ENCODE measurements around the gene GPR137B.
A peak's percentile ranks its signal among the peaks of the same experiment; 100 is the strongest.

Gene GPR137B

GRCh38 chr1:236117710-236118109 is 24.6 kb upstream of the GPR137B start:
- DNase-seq = no peak

DNA sequence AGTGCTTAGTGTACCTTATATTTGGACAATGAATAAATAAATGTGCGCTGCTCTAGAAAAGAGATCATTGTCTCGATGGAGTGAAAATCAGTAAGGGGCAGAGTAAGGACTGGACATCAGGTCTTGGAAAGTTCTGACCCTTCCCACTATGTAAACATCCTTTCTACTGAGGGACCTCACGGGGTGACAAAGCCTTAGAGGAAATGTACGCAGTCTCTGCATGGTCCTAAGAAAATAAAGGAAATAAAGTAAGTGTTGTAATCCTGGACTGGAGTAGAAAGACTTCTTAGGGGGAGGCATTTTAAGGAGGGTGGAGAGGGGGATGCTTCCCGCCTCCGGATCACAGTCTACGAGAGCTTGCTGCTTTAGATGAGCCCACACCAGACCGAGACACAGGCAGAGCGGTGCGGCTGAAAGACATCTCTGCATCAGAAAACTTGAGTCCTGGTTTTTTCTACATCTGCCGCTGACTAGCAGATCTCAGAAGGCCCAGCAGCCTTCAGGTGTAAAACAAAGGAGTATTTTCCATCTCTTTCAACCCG is 22.3 kb upstream of the GPR137B start:
- DNase-seq = no peak

- no peak for DNase-seq
Observed at GRCh38 chr1:236120721-236121153, 21.6 kb upstream of the GPR137B start.

DNA sequence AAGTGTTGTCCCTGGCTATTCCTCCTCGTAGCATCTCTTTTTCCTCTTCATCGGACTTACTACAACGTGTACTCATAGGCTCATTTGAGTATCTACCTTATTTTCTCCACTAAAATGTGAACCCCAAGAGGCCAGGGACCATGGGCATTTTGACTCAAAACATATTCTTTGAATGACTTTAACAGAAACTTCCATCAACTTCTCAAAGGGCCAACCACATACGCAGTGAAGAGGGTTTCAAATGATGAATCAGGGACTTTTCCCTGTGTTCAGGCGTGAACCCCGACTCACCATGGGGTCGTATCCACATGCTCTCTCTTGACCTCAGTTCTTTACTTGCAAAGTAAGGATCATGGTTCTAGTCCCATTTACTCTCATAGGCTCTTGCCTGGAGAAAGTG is 20.2 kb upstream of the GPR137B start:
- DNase-seq = no peak

- no peak for DNase-seq
Observed at GRCh38 chr1:236123563-236123962, 18.8 kb upstream of the GPR137B start.

GRCh38 chr1:236124965-236125364 is 17.4 kb upstream of the GPR137B start:
- peak; percentile 44 for DNase-seq

DNA sequence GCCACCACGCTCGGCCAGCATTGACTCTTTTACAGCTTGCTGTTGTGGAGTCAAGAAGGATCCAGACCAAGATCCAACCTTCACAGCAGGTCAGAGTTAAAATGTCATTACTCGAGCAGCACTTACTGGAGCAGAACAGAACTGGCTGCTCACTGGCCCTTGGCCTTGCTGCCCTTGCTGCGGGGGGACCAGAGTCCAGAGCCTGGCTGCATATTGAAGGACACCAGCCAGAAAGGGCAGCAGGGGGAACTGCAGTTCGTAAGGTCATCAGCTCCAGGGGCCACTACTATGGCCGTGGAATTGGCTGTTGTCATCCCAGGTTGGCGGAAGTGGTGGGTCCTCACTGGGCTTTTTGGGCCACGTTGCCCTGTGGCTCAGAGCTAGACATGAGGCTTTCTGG is 15.3 kb upstream of the GPR137B start:
- no peak for DNase-seq

DNA sequence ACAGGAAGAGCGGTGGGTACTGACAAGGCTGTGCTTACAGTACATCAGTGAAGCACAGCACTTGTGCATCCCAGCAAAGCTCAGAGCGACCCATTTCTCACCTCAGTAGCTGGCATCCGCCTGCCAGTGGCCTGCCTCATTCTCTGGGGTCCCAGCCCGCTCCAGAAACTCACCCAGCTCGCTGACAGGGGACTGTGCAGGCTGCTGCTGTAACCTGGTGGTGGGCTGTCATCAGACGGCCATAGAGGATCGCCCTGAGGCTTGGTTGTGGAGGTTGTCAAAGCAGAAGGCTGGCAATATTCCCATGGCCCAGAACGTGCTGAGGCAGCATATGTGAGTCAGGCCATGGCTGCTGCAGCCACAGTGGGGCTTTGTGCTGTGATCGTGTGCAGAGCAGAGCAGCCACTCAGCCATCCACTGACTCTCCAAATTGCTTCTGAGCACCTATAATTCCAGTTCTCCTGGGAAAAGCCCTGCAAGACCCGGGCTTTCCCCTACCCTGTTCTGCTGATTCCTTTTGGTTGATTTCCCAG is 13.6 kb upstream of the GPR137B start:
- peak; percentile 64 for DNase-seq

- no peak for DNase-seq
Observed at GRCh38 chr1:236129306-236129705, 13.0 kb upstream of the GPR137B start.

DNA sequence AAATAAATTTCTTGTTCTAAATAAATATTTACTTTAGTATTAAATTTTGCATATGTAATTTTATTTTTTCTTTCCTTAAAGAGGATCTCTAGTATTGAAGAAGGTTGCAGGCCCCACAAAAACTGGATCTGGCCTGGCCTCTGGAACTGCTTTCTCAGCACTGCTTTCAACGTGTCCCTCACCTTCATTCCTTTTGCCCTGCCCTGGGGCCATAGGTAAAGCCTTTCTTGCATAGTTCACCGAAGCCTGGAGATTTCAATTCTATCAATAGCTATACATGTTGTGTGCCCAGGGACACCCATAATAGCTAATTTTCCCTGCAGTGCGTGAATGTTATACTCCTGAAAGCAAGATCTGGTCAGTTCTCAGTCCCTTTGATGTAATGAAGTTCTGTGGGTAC is 12.0 kb upstream of the GPR137B start:
- no peak for DNase-seq

GRCh38 chr1:236131916-236132315 is 10.4 kb upstream of the GPR137B start:
- no peak for DNase-seq

DNA sequence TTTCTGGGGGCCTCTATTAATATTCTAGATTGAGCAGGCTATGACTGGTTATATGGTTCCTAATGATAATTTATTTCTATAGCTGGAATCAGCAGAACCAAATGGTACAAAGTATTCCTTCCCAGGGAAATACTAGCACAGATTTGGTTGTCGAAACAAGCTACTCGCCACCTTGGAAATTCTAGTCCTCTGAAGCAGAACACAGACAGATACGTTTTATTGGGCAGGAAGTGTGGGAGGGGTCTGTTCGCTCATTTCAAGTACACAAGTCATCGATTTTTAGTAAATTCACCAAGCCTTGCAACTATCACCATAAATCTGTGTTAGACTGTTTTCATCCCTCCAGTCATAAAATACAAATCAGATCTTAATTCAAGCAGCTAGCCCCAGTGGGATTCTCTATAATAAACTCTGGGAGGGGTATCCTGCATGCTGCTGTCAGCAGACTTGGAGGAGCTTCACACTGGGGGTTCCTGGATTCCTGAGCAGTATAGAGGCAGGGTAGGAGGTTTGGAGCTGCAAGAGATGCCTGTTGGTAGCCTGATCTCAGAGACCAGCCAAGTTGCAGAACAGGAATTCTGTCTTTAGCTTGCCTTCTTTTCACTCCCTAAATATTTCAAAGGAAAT is 9.8 kb upstream of the GPR137B start:
- no peak for DNase-seq

DNA sequence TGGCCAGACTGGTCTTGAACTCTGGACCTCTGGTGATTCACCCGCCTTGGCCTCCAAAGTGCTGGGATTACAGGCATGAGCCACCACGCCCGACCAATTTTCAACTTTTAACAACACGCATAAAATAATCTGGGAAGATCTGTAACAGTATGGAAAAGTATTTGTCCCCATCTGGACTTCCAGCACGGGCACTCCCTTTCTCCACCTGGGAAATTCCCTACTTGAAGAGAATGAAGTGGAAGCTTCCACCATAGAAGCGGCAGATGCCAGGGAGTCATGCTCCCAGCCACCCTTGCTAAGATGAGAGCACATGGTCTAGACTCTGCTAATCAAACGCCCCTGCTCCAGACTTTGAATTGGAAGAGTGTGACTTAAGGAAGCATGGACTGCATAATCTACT is 9.0 kb upstream of the GPR137B start:
- no peak for DNase-seq

DNA sequence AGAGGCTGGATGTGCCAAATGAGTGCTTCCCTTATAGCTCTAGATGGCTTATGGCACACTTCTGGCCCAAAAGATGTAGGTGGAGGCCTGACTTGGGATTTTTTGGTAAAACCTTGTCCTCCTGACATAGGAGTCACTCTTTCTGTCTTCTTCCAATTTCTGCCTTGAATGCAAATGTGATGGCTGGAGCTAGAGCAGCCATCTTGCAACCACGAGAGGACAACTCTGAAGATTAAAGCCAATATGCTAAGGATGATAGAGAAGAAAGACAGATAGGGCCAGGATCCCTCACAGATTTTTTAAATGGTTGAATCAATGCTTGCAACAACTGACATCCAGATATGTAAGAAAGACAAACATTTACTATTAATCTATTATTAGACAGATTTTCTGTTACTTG is 8.5 kb upstream of the GPR137B start:
- DNase-seq = no peak

DNA sequence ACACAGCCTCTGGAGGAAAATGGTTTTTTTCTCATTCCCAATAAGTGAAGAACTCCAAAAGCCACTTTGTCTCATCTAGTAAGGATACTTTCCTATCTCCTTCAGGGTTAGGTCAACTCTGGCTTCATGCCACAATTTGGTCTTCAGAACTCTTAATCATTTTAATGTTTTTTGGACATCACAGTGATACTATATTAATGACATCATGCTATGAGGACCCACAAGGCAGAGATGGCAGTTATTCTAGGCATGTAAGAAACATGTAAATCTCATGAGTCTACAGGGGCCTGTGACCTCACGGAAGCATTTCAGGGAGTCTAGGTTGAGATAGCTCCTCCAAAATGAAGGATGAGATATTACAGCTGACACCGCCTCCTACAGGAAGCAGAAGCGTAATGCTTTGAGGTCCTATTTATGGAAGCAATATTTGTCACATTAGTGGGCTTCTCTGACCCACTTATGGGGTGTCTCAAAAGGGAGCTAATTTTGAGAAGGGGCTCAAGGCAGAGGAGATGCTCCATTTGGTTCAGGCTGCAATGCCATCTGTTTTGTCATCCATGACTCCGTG is 5.0 kb upstream of the GPR137B start:
- DNase-seq = no peak

DNA sequence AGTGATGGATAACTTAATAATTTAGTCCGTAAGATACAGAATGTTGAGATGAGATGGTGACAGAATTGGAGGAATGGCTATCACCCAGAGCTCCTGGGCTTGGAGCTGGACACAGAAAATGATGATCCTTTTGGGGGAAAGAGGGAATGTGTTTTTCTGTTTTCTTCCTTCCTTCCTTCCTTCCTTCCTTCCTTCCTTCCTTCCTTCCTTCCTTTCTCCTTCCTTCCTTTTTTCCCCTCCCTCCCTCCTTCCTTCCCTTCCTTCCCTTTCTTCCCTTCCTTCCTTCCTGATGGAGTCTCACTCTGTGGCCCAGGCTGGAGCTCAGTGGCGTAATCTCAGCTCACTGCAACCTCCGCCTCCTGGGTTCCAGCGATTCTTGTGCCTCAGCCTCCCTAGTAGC is 2.8 kb upstream of the GPR137B start:
- no peak for DNase-seq

- DNase-seq = no peak
Observed at GRCh38 chr1:236140705-236141446, 1.5 kb upstream of the GPR137B start.

DNA sequence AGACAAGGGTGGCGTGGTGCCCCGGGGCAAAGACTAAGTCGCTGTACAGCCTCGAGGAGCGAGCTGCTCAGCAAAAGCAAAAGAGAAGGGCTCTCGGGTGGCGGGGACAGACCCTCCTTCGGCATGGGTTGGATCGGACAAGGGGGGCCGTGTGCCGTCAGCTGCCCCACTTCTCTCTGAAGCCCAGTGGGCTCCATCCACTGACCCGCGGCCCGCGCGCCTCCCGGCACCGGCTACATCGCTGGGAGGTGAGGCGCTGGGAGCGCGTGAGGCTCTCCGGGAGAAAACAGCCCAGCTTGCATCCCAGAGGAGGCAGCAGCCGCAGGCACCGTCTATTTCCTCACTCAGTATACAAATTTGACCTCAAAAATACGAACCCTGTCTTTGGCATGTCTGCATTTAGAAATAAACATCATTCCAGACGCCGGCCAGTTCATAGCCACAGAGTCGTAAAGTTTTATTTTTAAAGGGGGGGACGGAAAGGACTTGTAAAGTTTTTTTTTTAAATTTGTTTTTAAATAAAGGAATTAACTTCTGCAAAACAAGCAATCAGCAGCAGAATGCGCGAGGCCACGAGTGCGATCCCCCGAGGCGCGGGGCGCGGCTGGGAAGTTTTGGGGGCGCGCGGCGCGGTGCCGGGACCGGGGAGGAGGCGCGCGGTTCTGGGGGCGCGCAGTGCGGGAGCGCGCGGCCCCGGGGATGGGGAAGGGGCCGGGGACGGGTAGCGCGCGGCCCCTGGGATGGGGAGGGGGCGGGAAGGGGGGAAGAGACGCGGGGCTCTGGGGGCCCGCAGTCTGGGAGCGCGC is 689 bp upstream of the GPR137B start:
- no peak for DNase-seq

GRCh38 chr1:236143104-236143948 is 987 bp downstream of the GPR137B start:
- no peak for DNase-seq

DNA sequence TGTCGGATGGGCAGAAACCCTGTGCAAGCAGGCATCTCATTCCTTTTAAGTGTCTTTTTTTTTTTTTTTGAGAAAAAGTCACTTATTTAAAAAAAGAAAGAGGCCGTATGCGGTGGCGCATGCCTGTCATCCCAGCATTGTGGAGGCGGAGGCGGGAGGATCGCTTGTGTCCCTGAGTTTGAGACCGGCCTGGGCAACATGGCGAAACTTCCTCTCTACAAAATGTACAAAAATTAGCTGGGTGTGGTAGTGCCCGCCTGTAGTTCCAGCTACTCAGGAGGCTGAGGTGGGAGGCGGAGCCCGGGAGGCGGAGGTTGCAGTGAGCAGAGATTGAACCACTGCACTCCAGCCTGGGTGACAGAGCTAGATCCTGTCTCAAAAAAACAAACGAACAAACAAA is 1.7 kb downstream of the GPR137B start:
- DNase-seq = no peak

DNA sequence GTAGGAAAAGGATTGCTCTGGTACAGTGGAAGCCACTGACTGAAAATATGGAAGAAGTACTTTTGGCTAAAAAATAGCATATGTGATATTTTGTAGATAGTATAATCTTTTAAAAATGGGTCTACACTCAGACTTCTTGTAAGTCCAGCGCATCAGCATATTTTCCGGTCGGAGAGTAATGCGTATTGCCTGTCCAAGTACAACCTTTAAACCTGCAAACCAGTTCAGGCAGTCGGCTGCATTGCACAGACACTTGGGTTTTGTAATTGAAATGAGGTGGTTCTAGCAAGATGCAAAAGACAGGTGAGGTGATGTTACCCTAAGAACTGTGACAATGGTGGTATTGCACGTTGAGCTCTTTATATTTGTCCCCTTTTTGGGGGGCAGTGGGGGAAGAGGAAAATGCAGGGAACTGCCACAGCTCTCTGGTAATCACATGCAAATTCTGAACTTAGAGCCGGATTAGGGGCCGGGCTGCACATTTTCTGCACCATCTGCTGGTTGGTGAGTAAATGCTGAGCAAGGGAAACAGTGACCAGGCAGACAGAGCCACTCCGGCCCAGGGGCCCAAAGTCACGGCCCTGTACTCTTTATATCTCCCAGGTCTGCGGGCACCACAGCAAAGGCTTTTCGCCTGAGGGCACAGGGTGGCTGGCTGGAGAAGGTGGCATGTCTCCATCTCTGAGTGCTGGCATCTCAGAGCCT is 2.3 kb downstream of the GPR137B start:
- peak; percentile 67 for DNase-seq

Measured in RPMI8226 (cell line).